AG09319 (cell line): ENCODE measurements around the gene CDADC1.

Experiments
- DNase-seq: peaks from one replicate; pipeline ENCODE4 v3.0.0-alpha.2; 2010; ENCODE audit warnings: low read depth; ENCODE audit errors: extremely low read depth
- TF ChIP-seq, protein P1 (sequence below): IDR thresholded peaks from 2 replicates; pipeline ENCODE4 v1.5.1; 2011; ENCODE audit warnings: low read depth, mild to moderate bottlenecking, inconsistent platforms, low read length, moderate library complexity

Gene CDADC1

GRCh38 chr13:49251326-49251725 lies 3.6 kb downstream of the CDADC1 start:
- no peak for DNase-seq
- TF ChIP-seq, protein P1, sequence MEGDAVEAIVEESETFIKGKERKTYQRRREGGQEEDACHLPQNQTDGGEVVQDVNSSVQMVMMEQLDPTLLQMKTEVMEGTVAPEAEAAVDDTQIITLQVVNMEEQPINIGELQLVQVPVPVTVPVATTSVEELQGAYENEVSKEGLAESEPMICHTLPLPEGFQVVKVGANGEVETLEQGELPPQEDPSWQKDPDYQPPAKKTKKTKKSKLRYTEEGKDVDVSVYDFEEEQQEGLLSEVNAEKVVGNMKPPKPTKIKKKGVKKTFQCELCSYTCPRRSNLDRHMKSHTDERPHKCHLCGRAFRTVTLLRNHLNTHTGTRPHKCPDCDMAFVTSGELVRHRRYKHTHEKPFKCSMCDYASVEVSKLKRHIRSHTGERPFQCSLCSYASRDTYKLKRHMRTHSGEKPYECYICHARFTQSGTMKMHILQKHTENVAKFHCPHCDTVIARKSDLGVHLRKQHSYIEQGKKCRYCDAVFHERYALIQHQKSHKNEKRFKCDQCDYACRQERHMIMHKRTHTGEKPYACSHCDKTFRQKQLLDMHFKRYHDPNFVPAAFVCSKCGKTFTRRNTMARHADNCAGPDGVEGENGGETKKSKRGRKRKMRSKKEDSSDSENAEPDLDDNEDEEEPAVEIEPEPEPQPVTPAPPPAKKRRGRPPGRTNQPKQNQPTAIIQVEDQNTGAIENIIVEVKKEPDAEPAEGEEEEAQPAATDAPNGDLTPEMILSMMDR = no peak

DNA sequence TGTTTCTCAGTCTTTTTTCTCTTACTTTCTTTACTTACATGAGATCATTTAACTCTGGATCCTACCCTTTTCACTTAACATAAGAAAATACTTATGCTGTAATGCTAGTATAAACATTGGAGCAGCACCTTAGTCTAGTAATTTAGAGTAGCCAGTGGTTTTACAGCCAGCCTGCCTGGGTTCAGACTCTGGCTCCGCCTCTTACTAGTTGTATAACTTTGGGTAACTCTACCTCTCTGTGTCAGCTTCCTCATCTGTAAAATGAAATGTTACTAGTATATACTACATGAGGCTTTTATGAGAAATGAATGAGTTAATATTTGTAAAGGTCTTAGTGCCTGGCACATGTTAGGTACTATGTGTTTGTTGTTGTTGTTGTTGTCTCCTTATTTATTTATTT lies 5.6 kb downstream of the CDADC1 start:
- no peak for DNase-seq
- TF ChIP-seq, protein P1 = no peak

DNA sequence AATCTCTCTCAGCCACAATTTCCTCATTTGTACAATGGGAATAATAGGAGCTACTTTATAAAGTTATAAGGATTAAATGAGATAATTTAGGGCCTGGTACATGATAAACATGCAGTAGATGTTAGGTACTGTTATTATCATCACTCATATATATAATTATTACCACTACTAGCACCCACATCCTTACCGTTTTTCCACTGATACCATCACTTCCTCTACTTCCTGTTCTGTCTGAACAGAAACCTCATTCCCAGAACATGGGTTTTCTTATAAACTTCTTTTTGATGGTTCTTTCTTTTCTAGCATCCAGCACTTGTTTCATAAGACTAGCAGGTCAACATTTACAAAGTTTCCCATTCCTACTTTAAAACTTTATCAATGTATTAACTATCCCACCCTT lies 6.3 kb downstream of the CDADC1 start:
- TF ChIP-seq, protein P1 = no peak
- DNase-seq = no peak

DNA sequence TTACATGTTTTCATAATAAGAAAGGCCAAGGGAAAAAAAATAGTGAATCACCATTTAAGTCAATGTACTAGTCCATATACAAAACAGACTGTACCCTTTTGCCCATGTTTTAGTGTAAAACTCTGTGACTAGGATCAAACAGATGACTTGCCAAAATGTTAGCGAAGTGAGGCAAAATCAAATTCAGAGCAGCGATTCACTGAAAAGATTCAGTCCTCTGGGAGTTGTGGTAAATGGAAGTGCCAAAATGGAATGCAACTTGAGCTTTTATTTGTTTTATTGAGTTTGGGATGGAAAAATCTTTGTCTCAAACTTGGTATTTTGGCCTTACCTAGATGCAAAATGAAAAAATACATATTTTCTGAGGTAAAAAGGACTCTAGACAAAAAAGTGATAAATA lies 9.1 kb downstream of the CDADC1 start:
- DNase-seq = peak; percentile 35
- TF ChIP-seq, protein P1 = no peak

GRCh38 chr13:49258089-49258796 lies 10.5 kb downstream of the CDADC1 start:
- TF ChIP-seq, protein P1 = no peak
- DNase-seq = no peak

DNA sequence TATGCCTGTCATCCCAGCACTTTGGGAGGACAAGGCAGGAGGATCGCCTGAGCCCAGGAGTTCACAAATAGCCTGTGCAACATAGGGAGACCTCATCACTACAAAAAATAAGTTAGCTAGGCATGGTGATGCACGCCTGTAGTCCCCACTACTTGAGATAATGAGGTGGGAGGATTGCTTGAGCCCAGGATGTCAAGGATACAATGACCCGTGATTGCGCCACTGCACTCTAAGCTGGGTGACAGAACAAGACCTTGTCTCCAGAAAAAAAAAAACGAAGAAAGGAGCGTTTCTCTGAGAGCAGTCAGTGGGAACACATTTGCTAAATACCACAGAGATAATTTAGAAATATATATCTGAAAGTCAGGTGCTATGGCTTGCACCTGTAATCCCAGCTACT lies 11.9 kb downstream of the CDADC1 start:
- TF ChIP-seq, protein P1 = no peak
- DNase-seq = no peak

GRCh38 chr13:49262634-49263033 lies 14.9 kb downstream of the CDADC1 start:
- no peak for DNase-seq
- TF ChIP-seq, protein P1 = no peak
